GM19372 (cell line): ENCODE results near the gene FAM72D.
"Not testable (repeated sequence)": the region's sequence is repeated elsewhere in the genome, so short reads cannot be mapped to it uniquely, and the experiment has no call there.

Source experiments
- ATAC-seq: cut with Tn5 transposase; IDR thresholded peaks from one replicate; pipeline ENCODE4 v1.9.1; 2021; ENCODE audit warnings: mild to moderate bottlenecking, low read depth, moderate library complexity; ENCODE audit not compliant: unreplicated experiment

Gene FAM72D

GRCh38 chr1:145082483-145083255 lies 13.1 kb upstream of the FAM72D start:
- not testable (repeated sequence) for ATAC-seq

DNA sequence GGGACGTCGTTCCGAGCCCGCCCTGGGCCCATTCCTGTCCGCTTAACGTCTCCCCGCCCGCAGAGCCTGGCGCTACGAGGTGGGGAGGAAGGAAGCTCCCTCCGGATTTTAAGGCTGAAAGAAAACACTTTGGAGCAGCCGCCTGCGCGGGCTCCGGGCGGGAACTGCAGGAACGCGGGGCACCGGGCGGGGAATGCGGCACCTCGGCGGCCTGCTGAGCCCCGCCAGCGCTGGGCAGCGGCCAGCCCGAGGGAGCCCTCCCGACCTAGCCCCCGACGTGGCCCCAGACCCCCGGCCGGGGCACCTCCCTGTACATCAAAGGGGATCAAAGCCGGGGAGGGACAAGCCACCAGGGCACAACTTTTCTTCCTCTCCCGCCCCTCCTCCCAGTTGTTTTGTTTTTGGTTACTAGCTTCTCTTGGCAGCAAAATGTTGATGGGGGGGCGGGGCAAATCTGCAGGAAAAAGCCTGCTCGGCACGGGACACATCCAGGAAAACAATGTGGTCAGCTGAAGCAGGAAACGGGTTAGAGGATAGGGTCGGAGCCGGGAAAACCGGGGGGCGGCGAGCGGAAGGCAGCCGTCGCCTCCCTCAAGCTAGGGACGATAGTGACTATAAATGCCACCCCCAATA lies 2.1 kb upstream of the FAM72D start:
- not testable (repeated sequence) for ATAC-seq

- ATAC-seq, result peak; percentile 1
Observed at GRCh38 chr1:145094655-145095211, 1.0 kb upstream of the FAM72D start.

GRCh38 chr1:145101725-145102124 lies 6.0 kb downstream of the FAM72D start:
- not testable (repeated sequence) for ATAC-seq

DNA sequence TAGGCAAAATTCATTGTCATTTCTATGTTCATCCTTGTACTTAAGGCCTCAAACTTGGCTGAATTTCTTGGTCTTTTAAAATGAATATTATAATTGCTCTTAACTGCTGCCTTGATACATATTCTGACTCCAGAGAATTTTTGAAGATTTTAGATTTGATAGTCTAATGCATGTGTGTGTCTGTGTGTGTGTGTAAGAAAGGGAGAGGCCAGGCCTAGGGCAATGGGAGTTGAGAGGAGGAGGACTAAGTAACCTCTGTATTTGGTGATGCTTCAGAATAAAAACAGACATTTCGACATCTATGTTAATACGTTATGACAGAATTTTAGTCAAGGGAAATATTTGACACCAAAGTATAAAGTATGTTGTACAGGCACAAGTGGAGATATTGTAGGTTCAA lies 7.5 kb downstream of the FAM72D start:
- not testable (repeated sequence) for ATAC-seq

- not testable (repeated sequence) for ATAC-seq
Observed at GRCh38 chr1:145111674-145112073, 15.9 kb downstream of the FAM72D start.

DNA sequence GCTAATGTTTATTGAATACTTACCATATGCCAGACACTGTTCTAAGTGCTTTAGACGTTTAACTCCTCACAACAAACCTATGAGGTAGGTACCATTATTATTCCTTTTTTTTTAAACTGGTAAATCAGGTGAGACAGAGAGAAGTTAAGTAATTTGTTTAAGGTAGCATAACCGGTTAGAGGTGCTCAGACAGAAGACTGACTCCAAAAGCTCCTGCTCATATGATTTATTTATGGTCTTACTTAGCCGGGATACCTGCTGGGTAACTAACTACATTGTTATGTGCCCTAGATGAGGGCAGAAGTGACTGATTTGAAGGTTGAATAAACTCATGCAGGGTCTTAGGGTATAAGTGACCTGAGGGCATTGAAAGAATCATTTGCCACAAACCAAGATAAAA lies 16.9 kb downstream of the FAM72D start:
- ATAC-seq, result not testable (repeated sequence)

DNA sequence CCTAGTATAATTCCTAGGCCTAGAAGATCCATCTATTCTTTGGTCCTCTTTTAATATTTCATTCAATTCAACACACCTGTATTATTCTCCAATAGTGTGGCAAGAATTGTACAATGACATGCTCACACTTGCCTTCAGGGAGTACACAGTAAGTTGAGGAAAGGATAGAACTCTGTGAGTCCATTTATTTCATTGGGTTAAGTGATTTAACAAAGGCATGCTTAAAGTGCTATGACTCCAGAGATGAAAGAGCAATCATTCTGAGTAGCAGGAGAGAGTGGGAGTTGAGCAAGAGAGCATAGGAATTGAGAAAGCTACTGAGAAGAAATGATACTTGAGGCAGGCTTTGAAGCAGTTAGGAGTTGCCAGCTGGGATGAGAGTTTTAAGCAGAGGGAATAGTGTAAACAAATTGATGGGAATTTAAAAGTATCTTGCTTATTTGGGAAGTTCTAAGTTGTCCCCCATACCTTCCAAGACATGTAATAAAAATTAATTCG lies 18.8 kb downstream of the FAM72D start:
- not testable (repeated sequence) for ATAC-seq

DNA sequence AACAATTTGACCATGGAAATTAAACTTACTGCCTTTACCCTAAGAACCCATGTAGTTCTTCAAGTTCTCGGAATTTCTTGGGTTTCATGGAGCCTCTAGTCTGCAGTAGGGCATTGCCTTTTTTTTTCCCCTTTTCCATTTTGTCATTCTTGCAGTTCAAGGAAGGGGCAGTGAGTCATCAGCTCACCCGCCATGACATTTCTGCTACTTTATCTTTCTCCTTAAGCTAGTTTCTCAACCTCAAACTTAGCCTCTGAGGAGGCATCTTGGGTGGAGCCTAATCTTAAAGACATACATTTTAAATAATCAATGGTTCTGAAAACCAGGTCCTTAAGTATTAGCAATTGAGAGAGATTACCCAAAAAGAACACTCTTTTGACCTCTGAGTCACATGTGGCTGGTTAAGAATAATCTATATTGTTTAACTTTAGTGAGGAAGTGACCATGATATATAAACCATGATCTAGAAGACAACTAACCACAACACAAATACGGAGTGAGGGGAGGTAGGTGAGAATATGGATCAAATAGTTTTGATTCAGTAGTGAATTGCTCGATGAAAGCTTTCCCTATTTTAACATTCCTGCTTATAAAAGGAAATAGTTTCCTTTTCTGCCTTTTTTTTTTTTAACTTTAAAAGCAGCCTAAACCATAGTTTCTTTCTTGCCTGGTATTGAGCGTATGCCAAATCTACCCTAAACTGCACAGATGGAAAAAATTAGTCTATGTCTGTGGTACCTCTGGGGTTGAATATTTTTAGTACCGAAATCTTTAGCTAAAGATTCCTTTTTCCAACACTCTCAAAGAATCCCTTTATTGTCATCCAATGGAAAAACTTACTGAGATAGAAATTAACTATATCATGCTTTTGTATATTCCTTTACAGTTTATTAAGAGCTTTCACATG lies 20.1 kb downstream of the FAM72D start:
- ATAC-seq, result not testable (repeated sequence)

- not testable (repeated sequence) for ATAC-seq
Observed at GRCh38 chr1:145119842-145120241, 24.1 kb downstream of the FAM72D start.

- ATAC-seq, result not testable (repeated sequence)
Observed at GRCh38 chr1:145122344-145123061, 26.7 kb downstream of the FAM72D start.

- ATAC-seq, result not testable (repeated sequence)
Observed at GRCh38 chr1:145123062-145123395, 27.3 kb downstream of the FAM72D start.

DNA sequence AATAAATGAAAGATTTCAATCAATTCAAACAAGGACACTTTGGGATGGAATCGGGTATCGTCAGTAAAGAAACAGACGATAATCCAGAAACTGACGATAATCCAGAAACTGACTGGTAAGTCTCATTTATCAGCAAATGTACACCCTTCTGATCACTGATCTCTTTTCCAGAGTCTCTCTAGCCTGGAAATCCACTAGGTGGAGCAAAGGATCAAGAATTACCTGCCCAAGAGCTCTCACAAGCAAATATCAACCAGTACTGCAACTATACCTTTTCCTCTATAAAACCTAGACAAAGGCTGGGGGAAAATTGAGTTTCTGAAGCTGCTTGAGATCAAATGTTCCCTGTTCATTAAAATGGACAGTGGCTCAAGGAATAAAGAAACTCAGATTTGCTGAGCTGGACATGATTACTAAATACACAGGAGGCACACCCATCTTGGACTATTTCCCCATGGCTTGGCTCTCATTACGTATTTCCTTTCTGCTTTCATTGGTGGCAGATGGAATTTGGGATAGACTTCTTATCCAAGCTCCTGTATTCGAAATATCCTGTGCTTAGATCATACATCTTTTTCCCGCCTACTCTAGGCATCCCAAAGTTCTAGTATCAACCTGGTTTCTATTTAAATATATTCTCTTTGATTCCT lies 28.3 kb downstream of the FAM72D start:
- not testable (repeated sequence) for ATAC-seq

GRCh38 chr1:145125112-145125511 lies 29.3 kb downstream of the FAM72D start:
- ATAC-seq, result not testable (repeated sequence)

- not testable (repeated sequence) for ATAC-seq
Observed at GRCh38 chr1:145127144-145127543, 31.4 kb downstream of the FAM72D start.

DNA sequence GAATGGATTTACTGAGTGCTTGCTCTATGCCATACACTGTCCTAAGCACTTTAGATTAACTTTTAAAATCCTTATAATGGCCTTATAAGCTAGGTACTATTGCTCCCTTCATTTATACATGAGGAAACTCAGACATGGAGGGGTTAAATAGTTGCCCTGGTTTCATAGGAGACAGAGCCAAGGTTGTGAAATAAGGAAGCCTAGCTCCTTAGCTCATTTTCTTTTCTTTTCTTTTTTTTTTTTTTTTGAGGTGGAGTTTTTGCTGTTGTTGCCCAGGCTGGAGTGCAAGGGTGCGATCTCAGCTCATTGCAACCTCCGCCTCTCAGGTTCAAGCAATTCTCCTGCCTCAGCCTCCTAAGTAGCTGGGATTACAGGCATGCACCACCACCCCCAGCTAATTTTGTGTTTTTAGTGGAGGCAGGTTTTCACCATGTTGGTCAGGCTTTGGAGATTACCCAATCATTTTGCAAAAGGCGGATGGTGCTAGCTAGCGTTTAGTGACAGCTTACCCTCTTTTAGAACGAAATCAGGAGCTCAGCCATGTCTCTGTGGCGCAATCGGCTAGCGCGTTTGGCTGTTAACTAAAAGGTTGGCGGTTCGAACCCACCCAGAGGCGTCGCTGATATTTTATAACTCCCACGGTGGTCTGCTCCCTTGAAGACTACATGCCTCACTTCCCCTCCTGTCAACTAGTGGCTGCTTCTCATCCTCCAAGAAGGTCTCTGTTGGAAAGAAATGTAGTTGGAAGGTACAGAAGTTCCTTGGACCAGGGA lies 33.1 kb downstream of the FAM72D start:
- ATAC-seq, result not testable (repeated sequence)

- ATAC-seq, result not testable (repeated sequence)
Observed at GRCh38 chr1:145134476-145134875, 38.7 kb downstream of the FAM72D start.

- ATAC-seq, result not testable (repeated sequence)
Observed at GRCh38 chr1:145140549-145140948, 44.8 kb downstream of the FAM72D start.
